Placental epithelial cell (primary cell): ENCODE data around the gene DERL3. TPM values are rescaled to one million over a fixed set of nuclear protein-coding genes. Genes with fewer than 3 reads are reported as not detected.

Experiments used
- small RNA-seq: library from RNA; depleted of rRNA; stranded (forward); fragments of <200 nt; gene quantifications from one replicate; pipeline ENCODE3, GENCODE V24; 2012
- total RNA-seq: library from RNA; depleted of rRNA; stranded (reverse); fragments of >200 nt; gene quantifications from 2 replicates; pipeline ENCODE4 v1.2.3, GENCODE V29; 2012

DERL3 gene
- total RNA-seq = 1.3 and 1.6 TPM in 2 replicates

GRCh38 chr22:23838681-23839468 lies at the start of gene DERL3:
TSS of gene DERL3 (minus strand) at chr22:23839006. CDS start at chr22:23838987, 19 bp downstream.

GRCh38 chr22:23857606-23858483 lies 19.0 kb upstream of the DERL3 start, which contains the start of gene SLC2A11:
TSS of gene SLC2A11 (plus strand) at chr22:23857875. CDS start at chr22:23858000, 125 bp downstream.

GRCh38 chr22:23786752-23787599 lies 51.8 kb downstream of the DERL3 start, which contains the start of gene SMARCB1:
TSS of gene SMARCB1 (plus strand) at chr22:23786966. CDS start at chr22:23787170, 204 bp downstream.

Small RNAs within 50 kb of the gene (small RNA-seq; reads per million reads assigned to genes)
- not detected for gene RN7SL268P

Other genes with a start within 250 kb of the DERL3 start
- gene DRICH1, start 206.7 kb downstream of the DERL3 start, total RNA-seq = not detected in 2 replicates
- gene RGL4, start 148.0 kb downstream of the DERL3 start, total RNA-seq = not detected in 2 replicates
- 5.1 and 6.5 TPM in 2 replicates for gene ZNF70, start 87.9 kb downstream of the DERL3 start, total RNA-seq
- gene VPREB3, start 84.6 kb downstream of the DERL3 start, total RNA-seq = not detected in 2 replicates
- 0.39 and 0.54 TPM in 2 replicates for gene C22orf15, start 76.0 kb downstream of the DERL3 start, total RNA-seq
- gene CHCHD10, start 71.0 kb downstream of the DERL3 start, total RNA-seq = 0.87 and 4.7 TPM in 2 replicates
- 3.7 and 5.9 TPM in 2 replicates for gene MMP11, start 66.2 kb downstream of the DERL3 start, total RNA-seq
- gene SMARCB1, start 52.0 kb downstream of the DERL3 start, total RNA-seq = 70.7 and 109 TPM in 2 replicates
- gene SLC2A11, start 18.9 kb upstream of the DERL3 start, total RNA-seq = 9.5 and 9.8 TPM in 2 replicates
- gene MIF, start 55.4 kb upstream of the DERL3 start, total RNA-seq = 210 and 316 TPM in 2 replicates
- 0.39 and 2.6 TPM in 2 replicates for gene GSTT2B, start 122.2 kb upstream of the DERL3 start, total RNA-seq
- gene DDTL, start 127.9 kb upstream of the DERL3 start, total RNA-seq = 1.6 and 9.8 TPM in 2 replicates
- 63.6 and 80.0 TPM in 2 replicates for gene DDT, start 135.4 kb upstream of the DERL3 start, total RNA-seq
- gene GSTT2, start 141.1 kb upstream of the DERL3 start, total RNA-seq = 0.79 and 3.7 TPM in 2 replicates
- gene GSTT4, start 166.4 kb upstream of the DERL3 start, total RNA-seq = not detected in 2 replicates
- 38.2 and 43.6 TPM in 2 replicates for gene CABIN1, start 172.3 kb upstream of the DERL3 start, total RNA-seq